K562 (cell line): ENCODE measurements around the gene MYLIP. TPM values are rescaled to one million over a fixed set of nuclear protein-coding genes. Genes with fewer than 3 reads are reported as not detected.

Source experiments
- ATAC-seq: fragments of 200-7000 bp; cut with Tn5 transposase; 3 replicates; pipeline ENCODE4 v1.9.1; 2020; ENCODE audit warnings: moderate library complexity
- BruUV-seq: library from RNA; stranded (reverse); fragments of 400-500 nt; replicated peaks from 2 replicates; lab custom pipeline; 2021; lab: Mats Ljungman, UMichigan
- CTCF ChIA-PET: fragments of 300-600 bp; formaldehyde crosslinking; extraction: SDS; loops from one replicate; lab custom pipeline; 2021; ENCODE audit warnings: low intra/inter-chr PET ratio; lab: Yijun Ruan, JAX
- POLR2A ChIA-PET: fragments of 300-600, 350-650 bp; sonication (Branson Sonifier 250); formaldehyde crosslinking; extraction: SDS; loops from one replicate; lab custom pipeline; 2021; ENCODE audit warnings: antibody characterized with exemption, inconsistent platforms; lab: Yijun Ruan, JAX
- DNase-seq, 4 experiments: peaks; one replicate each; pipeline versions ENCODE4 v3.0.0 to v3.0.0-alpha.2; 2011 to 2018; ENCODE audit warnings: low spot score in 3 of 4, mixed read lengths in 3 of 4; ENCODE audit errors: extremely low read depth in 1 of 4
- FAIRE-seq: peaks from 2 replicates; lab custom pipeline; 2011; peaks lifted over from hg19 to GRCh38; lab: Jason Lieb, UNC
- H2AFZ ChIP-seq: 2 replicates; pipeline ENCODE4 v1.6.0; 2011; ENCODE audit warnings: low read depth, low read length, control low read depth, inconsistent platforms
- H3K27ac ChIP-seq: fragments of 200-600 bp; 3 replicates; pipeline ENCODE4 v1.8.0; 2011; ENCODE audit warnings: low read depth, mild to moderate bottlenecking, control low read depth, inconsistent platforms, low read length, moderate library complexity, mixed read lengths; ENCODE audit errors: extremely low read depth
- H3K27me3 ChIP-seq, 2 experiments: fragments of 300-600 bp in 1 of 2; 2 replicates in 1 of 2; 3 replicates in 1 of 2; pipeline versions ENCODE4 v1.6.0 to v1.8.0; 2011; ENCODE audit warnings: inconsistent platforms in 2 of 2, low read length in 2 of 2, mild to moderate bottlenecking in 1 of 2, mixed read lengths in 1 of 2, moderate library complexity in 1 of 2; ENCODE audit not compliant: control insufficient read depth in 2 of 2, insufficient read depth in 2 of 2
- H3K36me3 ChIP-seq: fragments of 300-600 bp; 3 replicates; pipeline ENCODE4 v1.8.0; 2011; ENCODE audit warnings: mild to moderate bottlenecking, low read length, inconsistent platforms; ENCODE audit not compliant: control insufficient read depth, insufficient read depth
- H3K4me1 ChIP-seq, 2 experiments: fragments of 200-600 bp in 1 of 2; replicated peaks in 1 of 2; 2 replicates in 1 of 2; 3 replicates in 1 of 2; pipeline versions ENCODE4 v1.5.1 to v1.8.0; 2011; ENCODE audit warnings: inconsistent platforms in 2 of 2, low read length in 2 of 2, mild to moderate bottlenecking in 1 of 2, mixed read lengths in 1 of 2, moderate library complexity in 1 of 2; ENCODE audit not compliant: control insufficient read depth in 2 of 2, insufficient read depth in 2 of 2
- H3K4me2 ChIP-seq: 2 replicates; pipeline ENCODE4 v1.6.1; 2011; ENCODE audit warnings: low read length, control low read depth, inconsistent platforms, mixed read lengths; ENCODE audit not compliant: insufficient read depth
- H3K4me3 ChIP-seq: fragments of 200-600 bp; sonication (generic), shearing (Covaris generic); 2 replicates; pipeline ENCODE4 v1.5.1; 2016; ENCODE audit warnings: control low read depth, inconsistent platforms
- H3K79me2 ChIP-seq: fragments of 200-600 bp; 3 replicates; pipeline ENCODE4 v1.8.0; 2011; ENCODE audit warnings: low read length, inconsistent platforms; ENCODE audit not compliant: control insufficient read depth, insufficient read depth
- H3K9ac ChIP-seq, 2 experiments: 2 replicates each; pipeline versions ENCODE4 v1.6.0 to v1.6.1; 2011; ENCODE audit warnings: low read depth in 2 of 2, low read length in 2 of 2, control low read depth in 1 of 2, inconsistent platforms in 1 of 2, mild to moderate bottlenecking in 1 of 2, mixed read lengths in 1 of 2; ENCODE audit not compliant: insufficient read depth in 1 of 2
- H3K9me1 ChIP-seq: one replicate; pipeline ENCODE4 v1.6.0; 2011; ENCODE audit warnings: inconsistent platforms, mild to moderate bottlenecking, low read length, moderate library complexity; ENCODE audit not compliant: control insufficient read depth, insufficient read depth
- H3K9me3 ChIP-seq: replicated peaks from 2 replicates; pipeline ENCODE4 v1.5.1; 2011; ENCODE audit warnings: low read depth, low read length, inconsistent platforms; ENCODE audit not compliant: control insufficient read depth, insufficient read depth
- H4K20me1 ChIP-seq: replicated peaks from 2 replicates; pipeline ENCODE4 v1.6.1; 2011; ENCODE audit warnings: low read length, inconsistent platforms, mixed read lengths; ENCODE audit not compliant: control insufficient read depth, insufficient read depth
- ARID2 ChIP-seq: fragments of 450-650 bp; IDR thresholded peaks from 2 replicates; pipeline ENCODE4 v1.6.1; 2017; ENCODE audit warnings: antibody characterized with exemption, mild to moderate bottlenecking
- BRD4 ChIP-seq: fragments of 200-600 bp; sonication (generic); IDR thresholded peaks from 2 replicates; pipeline ENCODE4 v1.6.1; 2017; ENCODE audit warnings: inconsistent platforms
- CAMTA2 ChIP-seq: fragments of 250-450 bp; sonication (Bioruptor Pico); conservative IDR thresholded peaks from 2 replicates; pipeline ENCODE4 v1.5.1; 2022
- CGGBP1 ChIP-seq: fragments of 250-450 bp; sonication (Bioruptor Pico); IDR thresholded peaks from 2 replicates; pipeline ENCODE4 v1.9.0; 2021; ENCODE audit warnings: mild to moderate bottlenecking
- NR1H2 ChIP-seq: sonication (generic); formaldehyde crosslinking; IDR thresholded peaks from 2 replicates; pipeline ENCODE4 v1.4.0; 2020; ENCODE audit warnings: mild to moderate bottlenecking, missing genetic modification reagents
- NUFIP1 ChIP-seq: fragments of 450-650 bp; IDR thresholded peaks from 2 replicates; pipeline ENCODE4 v1.6.1; 2018; ENCODE audit not compliant: partially characterized antibody
- POU5F1 ChIP-seq: fragments of 150-350 bp; IDR thresholded peaks from 2 replicates; pipeline ENCODE4 v1.6.1; 2014; ENCODE audit warnings: borderline replicate concordance, low read length, low read depth, mild to moderate bottlenecking; ENCODE audit not compliant: partially characterized antibody
- RBM22 ChIP-seq: fragments of 200-400 bp; formaldehyde crosslinking; IDR thresholded peaks from 2 replicates; pipeline ENCODE4 v1.6.1; 2018; ENCODE audit warnings: low read length, low read depth; ENCODE audit not compliant: poor library complexity, severe bottlenecking
- RERE ChIP-seq: sonication (generic); formaldehyde crosslinking; IDR thresholded peaks from 2 replicates; pipeline ENCODE4 v1.8.0; 2023; ENCODE audit warnings: missing genetic modification reagents, mild to moderate bottlenecking, borderline replicate concordance
- SNIP1 ChIP-seq: fragments of 450-650 bp; IDR thresholded peaks from 2 replicates; pipeline ENCODE4 v1.7.1; 2017; ENCODE audit warnings: low read depth, mild to moderate bottlenecking
- TAF7 ChIP-seq: fragments of 450-650 bp; IDR thresholded peaks from 2 replicates; pipeline ENCODE4 v1.6.1; 2016; ENCODE audit warnings: missing genetic modification characterization, missing compliant biosample characterization
- ZBTB1 ChIP-seq: sonication (generic); formaldehyde crosslinking; IDR thresholded peaks from 2 replicates; pipeline ENCODE4 v1.8.1; 2023; ENCODE audit warnings: missing genetic modification reagents, low read depth, mild to moderate bottlenecking, borderline replicate concordance
- ZC3H11A ChIP-seq: IDR thresholded peaks from 2 replicates; pipeline ENCODE4 v1.6.1; 2012; ENCODE audit warnings: low read depth, low read length, improper control_type of control experiment
- ZNF445 ChIP-seq: fragments of 250-450 bp; sonication (Bioruptor Pico); IDR thresholded peaks from 2 replicates; pipeline ENCODE4 v1.4.0; 2020; ENCODE audit warnings: low read depth, mild to moderate bottlenecking, moderate library complexity
- WGBS: fragments of 100-300 bp; shearing (Covaris generic); methylation state at CpG from one replicate; pipeline ENCODE4 v1.1.6; 2016; ENCODE audit warnings: low coverage, mixed read lengths; ENCODE audit not compliant: insufficient coverage; ENCODE audit errors: missing lambda C conversion rate; 5-methylcytosine and 5-hydroxymethylcytosine counted together
- in situ Hi-C: fragments of 300-500 bp; cut with MboI; formaldehyde crosslinking; loops from 4 replicates; pipeline ENCODE4 v1.15.0; 2018; ENCODE audit warnings: inconsistent platforms, mixed read lengths
- intact Hi-C: fragments of 100-400 bp; cut with micrococcal nuclease; formaldehyde crosslinking; loops from 2 replicates; pipeline ENCODE4 v1.14.2; 2022
- polyA plus RNA-seq, 8 experiments: library from polyadenylated mRNA; depleted of rRNA in 4 of 8; stranded (reverse) in 5 of 8; unstranded in 3 of 8; fragments of >200 nt; fragmentation: Nextera tagmentation in 2 of 8; fragmentation: Illumina TruSeq in 1 of 8; extraction: Ambion mirVana in 2 of 8; extraction: Trizol in 1 of 8; gene quantifications; 2 replicates each; pipeline versions ENCODE4 v1.2.1 to v1.2.3, GENCODE V29; 2011 to 2014; ENCODE audit warnings: inconsistent platforms in 1 of 8, missing spikeins in 1 of 8
- total RNA-seq, 7 experiments: library from RNA; depleted of rRNA in 6 of 7; stranded (reverse); fragments of >200 nt in 6 of 7; fragmentation: Illumina TruSeq in 2 of 7; extraction: Trizol in 2 of 7; gene quantifications; 2 replicates each; pipeline versions ENCODE4 v1.2.1 to v1.2.3, GENCODE V29; 2011 to 2021; ENCODE audit warnings: low replicate concordance in 1 of 7
- TF ChIP-seq, protein P1 (sequence below): fragments of 200-800 bp; sonication (Bioruptor generic); IDR thresholded peaks from 2 replicates; pipeline ENCODE4 v1.6.1; 2017; ENCODE audit warnings: missing genetic modification characterization, missing compliant biosample characterization

MYLIP gene
- total and polyA plus RNA-seq, 9 of the 15 experiments (the other 6 are each of a cell fraction or from before 2014, with no cell fraction given) = 10.8 to 43.5 (median 31.5) TPM

GRCh38 chr6:16153211-16153820 is 24.4 kb downstream of the MYLIP start (continued):
- no peak for TF ChIP-seq RERE (CRISPR knock-in tag)
- no peak for TF ChIP-seq TAF7

- H3K9ac ChIP-seq = no peak overlapping the region
- FAIRE-seq (no peak), DNase-seq (no peak), ATAC-seq (no peak)
- no peaks in the 10 kb centered on the region for H4K20me1 ChIP-seq
- no peak overlapping the region for H3K4me2 ChIP-seq
- no peaks in the 10 kb centered on the region for H3K9me3 ChIP-seq
- no TSS peak for BruUV-seq
- H3K36me3 ChIP-seq = peaks cover 64% of the 10 kb centered on the region
- H2AFZ ChIP-seq = no peak overlapping the region
- H3K27me3 ChIP-seq = no peaks in the 10 kb centered on the region
- in situ Hi-C loops = no loop called here
- H3K9me1 ChIP-seq = no peaks in the 10 kb centered on the region
- ChIA-PET POLR2A (interaction anchor here (0.6 to 16.6 kb wide), 3 partner anchors 9 to 72 kb away, joined by 3 to 168 read pairs (median 4); no protein-coding TSS in a partner anchor), CTCF (no interaction called here)
- H3K27ac ChIP-seq = no peak overlapping the region
- H3K4me1 ChIP-seq = peaks cover 7 to 16% of the 10 kb centered on the region in 2 experiments
- 85% methylated on average over 2 of the region's 2 CpGs for WGBS
- no peaks in the 10 kb centered on the region for H3K79me2 ChIP-seq
- no peak overlapping the region for H3K4me3 ChIP-seq
- intact Hi-C loops = no loop called here
- TF ChIP-seq ZC3H11A (no peak), BRD4 (no peak), POU5F1 (no peak), CAMTA2 (CRISPR knock-in tag) (no peak), ARID2 (no peak), ZBTB1 (CRISPR knock-in tag) (no peak), ZNF445 (no peak), SNIP1 (no peak), NR1H2 (CRISPR knock-in tag) (no peak), RBM22 (no peak), NUFIP1 (no peak), CGGBP1 (CRISPR knock-in tag) (no peak)
- TF ChIP-seq, protein P1, sequence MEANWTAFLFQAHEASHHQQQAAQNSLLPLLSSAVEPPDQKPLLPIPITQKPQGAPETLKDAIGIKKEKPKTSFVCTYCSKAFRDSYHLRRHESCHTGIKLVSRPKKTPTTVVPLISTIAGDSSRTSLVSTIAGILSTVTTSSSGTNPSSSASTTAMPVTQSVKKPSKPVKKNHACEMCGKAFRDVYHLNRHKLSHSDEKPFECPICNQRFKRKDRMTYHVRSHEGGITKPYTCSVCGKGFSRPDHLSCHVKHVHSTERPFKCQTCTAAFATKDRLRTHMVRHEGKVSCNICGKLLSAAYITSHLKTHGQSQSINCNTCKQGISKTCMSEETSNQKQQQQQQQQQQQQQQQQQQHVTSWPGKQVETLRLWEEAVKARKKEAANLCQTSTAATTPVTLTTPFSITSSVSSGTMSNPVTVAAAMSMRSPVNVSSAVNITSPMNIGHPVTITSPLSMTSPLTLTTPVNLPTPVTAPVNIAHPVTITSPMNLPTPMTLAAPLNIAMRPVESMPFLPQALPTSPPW (CRISPR knock-in tag) = no peak
Observed at GRCh38 chr6:16154904-16155303, 26.0 kb downstream of the MYLIP start.
